HEK293 (cell line): Measurements from ENCODE around the gene CNPY4.

Experiments
- EGR2 ChIP-seq: fragments of 450-650 bp; formaldehyde crosslinking; IDR thresholded peaks from 2 replicates; pipeline ENCODE4 v1.5.1; 2016; ENCODE audit warnings: low read depth, missing biosample characterization, missing genetic modification characterization
- GLI2 ChIP-seq: fragments of 450-650 bp; formaldehyde crosslinking; IDR thresholded peaks from 2 replicates; pipeline ENCODE4; 2017; ENCODE audit warnings: missing biosample characterization, missing genetic modification characterization, low read depth, borderline replicate concordance
- GLI4 ChIP-seq: fragments of 450-650 bp; formaldehyde crosslinking; IDR thresholded peaks from 2 replicates; pipeline ENCODE4 v1.5.1; 2016; ENCODE audit warnings: missing biosample characterization, missing genetic modification characterization
- KLF8 ChIP-seq: fragments of 450-650 bp; formaldehyde crosslinking; IDR thresholded peaks from 2 replicates; pipeline ENCODE4 v1.5.1; 2016; ENCODE audit warnings: missing biosample characterization, missing genetic modification characterization
- MZF1 ChIP-seq: fragments of 450-650 bp; formaldehyde crosslinking; IDR thresholded peaks from 2 replicates; pipeline ENCODE4 v1.5.1; 2017; ENCODE audit warnings: missing biosample characterization, missing genetic modification characterization, borderline replicate concordance
- YY2 ChIP-seq: fragments of 450-650 bp; formaldehyde crosslinking; IDR thresholded peaks from 2 replicates; pipeline ENCODE4 v1.5.1; 2016; ENCODE audit warnings: missing biosample characterization, missing genetic modification characterization
- ZBTB7A ChIP-seq: fragments of 450-650 bp; formaldehyde crosslinking; IDR thresholded peaks from 2 replicates; pipeline ENCODE4 v1.5.1; 2016; ENCODE audit warnings: low read depth, missing biosample characterization, missing genetic modification characterization
- ZBTB8A ChIP-seq: fragments of 450-650 bp; formaldehyde crosslinking; IDR thresholded peaks from 2 replicates; pipeline ENCODE4 v1.5.1; 2016; ENCODE audit warnings: missing biosample characterization, missing genetic modification characterization
- ZFP37 ChIP-seq: fragments of 450-650 bp; formaldehyde crosslinking; IDR thresholded peaks from 2 replicates; pipeline ENCODE4 v1.5.1; 2016; ENCODE audit warnings: missing biosample characterization, missing genetic modification characterization
- ZFP69B ChIP-seq: fragments of 450-650 bp; formaldehyde crosslinking; IDR thresholded peaks from 2 replicates; pipeline ENCODE4 v1.5.1; 2016; ENCODE audit warnings: missing biosample characterization, missing genetic modification characterization
- ZNF132 ChIP-seq: fragments of 450-650 bp; formaldehyde crosslinking; IDR thresholded peaks from 2 replicates; pipeline ENCODE4 v1.5.1; 2017; ENCODE audit warnings: missing biosample characterization, missing genetic modification characterization, borderline replicate concordance
- ZNF157 ChIP-seq: fragments of 450-650 bp; formaldehyde crosslinking; IDR thresholded peaks from 2 replicates; pipeline ENCODE4 v1.5.1; 2016; ENCODE audit warnings: missing biosample characterization, missing genetic modification characterization
- ZNF2 ChIP-seq: fragments of 450-650 bp; formaldehyde crosslinking; IDR thresholded peaks from 2 replicates; pipeline ENCODE4 v1.5.1; 2016; ENCODE audit warnings: missing biosample characterization, missing genetic modification characterization
- ZNF221 ChIP-seq: fragments of 450-650 bp; formaldehyde crosslinking; IDR thresholded peaks from 2 replicates; pipeline ENCODE4 v1.5.1; 2017; ENCODE audit warnings: missing biosample characterization, missing genetic modification characterization, borderline replicate concordance
- ZNF391 ChIP-seq: fragments of 450-650 bp; formaldehyde crosslinking; IDR thresholded peaks from 2 replicates; pipeline ENCODE4 v1.5.1; 2016; ENCODE audit warnings: low read depth, missing biosample characterization, missing genetic modification characterization, borderline replicate concordance
- ZNF501 ChIP-seq: fragments of 450-650 bp; formaldehyde crosslinking; IDR thresholded peaks from 2 replicates; pipeline ENCODE4 v1.5.1; 2016; ENCODE audit warnings: missing biosample characterization, missing genetic modification characterization
- ZNF561 ChIP-seq: fragments of 450-650 bp; IDR thresholded peaks from 2 replicates; pipeline ENCODE4 v1.5.1; 2018; ENCODE audit warnings: missing biosample characterization, missing genetic modification characterization, borderline replicate concordance
- ZNF654 ChIP-seq: fragments of 450-650 bp; formaldehyde crosslinking; IDR thresholded peaks from 2 replicates; pipeline ENCODE4 v1.5.1; 2016; ENCODE audit warnings: low read depth, missing biosample characterization, missing genetic modification characterization
- ZNF843 ChIP-seq: fragments of 450-650 bp; formaldehyde crosslinking; IDR thresholded peaks from 2 replicates; pipeline ENCODE4 v1.5.1; 2016; ENCODE audit warnings: missing biosample characterization, missing genetic modification characterization
- TF ChIP-seq, protein P1 (sequence below): fragments of 450-650 bp; formaldehyde crosslinking; IDR thresholded peaks from 2 replicates; pipeline ENCODE4 v1.5.1; 2017; ENCODE audit warnings: missing biosample characterization, missing genetic modification characterization
- TF ChIP-seq, protein P2 (sequence below): fragments of 450-650 bp; formaldehyde crosslinking; IDR thresholded peaks from 2 replicates; pipeline ENCODE4 v1.5.1; 2016; ENCODE audit warnings: missing biosample characterization, missing genetic modification characterization
- TF ChIP-seq, protein P3 (sequence below): fragments of 450-650 bp; formaldehyde crosslinking; conservative IDR thresholded peaks from 2 replicates; pipeline ENCODE4 v1.5.1; 2016; ENCODE audit warnings: low read depth, missing biosample characterization, missing genetic modification characterization
- TF ChIP-seq, protein P4 (sequence below): fragments of 450-650 bp; formaldehyde crosslinking; IDR thresholded peaks from 2 replicates; pipeline ENCODE4 v1.5.1; 2017; ENCODE audit warnings: missing biosample characterization, mild to moderate bottlenecking, missing genetic modification characterization, moderate library complexity
- TF ChIP-seq, protein P5 (sequence below): fragments of 450-650 bp; formaldehyde crosslinking; IDR thresholded peaks from 2 replicates; pipeline ENCODE4 v1.5.1; 2017; ENCODE audit warnings: missing biosample characterization, missing genetic modification characterization
- TF ChIP-seq, protein P6 (sequence below): sonication (generic); formaldehyde crosslinking; IDR thresholded peaks from 2 replicates; pipeline ENCODE4 v1.8.1; 2022; ENCODE audit warnings: mild to moderate bottlenecking, moderate library complexity, missing genetic modification reagents

The CNPY4 gene

DNA sequence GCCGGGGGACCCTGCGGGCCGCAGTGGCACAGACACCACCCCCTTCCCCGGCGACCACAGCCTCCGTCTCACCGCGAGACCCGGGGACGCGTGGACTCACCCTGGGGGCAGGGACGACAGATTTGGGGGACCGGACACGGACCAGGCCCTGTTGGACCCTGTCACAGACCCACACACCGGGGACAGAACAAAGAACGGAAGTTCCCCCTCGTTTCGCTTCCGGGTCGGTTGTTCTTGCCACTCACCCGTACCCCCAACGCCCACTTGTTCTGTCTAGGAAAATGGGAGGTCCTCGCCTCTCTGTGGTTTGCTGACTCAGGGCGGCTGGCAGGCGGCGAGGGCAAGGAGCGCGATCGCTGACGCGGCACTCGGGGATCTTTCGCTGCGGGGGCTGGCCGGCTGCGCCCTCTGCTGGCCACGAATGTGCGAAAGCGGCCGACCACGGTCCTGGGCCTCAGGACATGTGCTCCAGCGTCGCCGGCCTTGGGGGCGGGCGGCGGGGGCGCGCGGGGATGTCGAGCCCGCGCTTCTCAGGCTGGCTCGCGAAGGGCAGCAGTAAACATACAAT lies 37.8 kb upstream of the CNPY4 start, which contains the start of gene ZNF3 (continued):
- TF ChIP-seq, protein P1, sequence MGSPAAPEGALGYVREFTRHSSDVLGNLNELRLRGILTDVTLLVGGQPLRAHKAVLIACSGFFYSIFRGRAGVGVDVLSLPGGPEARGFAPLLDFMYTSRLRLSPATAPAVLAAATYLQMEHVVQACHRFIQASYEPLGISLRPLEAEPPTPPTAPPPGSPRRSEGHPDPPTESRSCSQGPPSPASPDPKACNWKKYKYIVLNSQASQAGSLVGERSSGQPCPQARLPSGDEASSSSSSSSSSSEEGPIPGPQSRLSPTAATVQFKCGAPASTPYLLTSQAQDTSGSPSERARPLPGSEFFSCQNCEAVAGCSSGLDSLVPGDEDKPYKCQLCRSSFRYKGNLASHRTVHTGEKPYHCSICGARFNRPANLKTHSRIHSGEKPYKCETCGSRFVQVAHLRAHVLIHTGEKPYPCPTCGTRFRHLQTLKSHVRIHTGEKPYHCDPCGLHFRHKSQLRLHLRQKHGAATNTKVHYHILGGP = peak; percentile 75
- TF ChIP-seq YY2 (tag by site-specific recombination) (0 out of 2 replicates have a peak, but pooled peaks have one; percentile 45), ZBTB7A (peak; percentile 89), ZNF132 (tag by site-specific recombination) (no peak), ZNF843 (tag by site-specific recombination) (peak; percentile 69; the same call in 1 of the 2 replicates), ZNF561 (peak; percentile 81; the same call in 1 of the 2 replicates), ZNF654 (tag by site-specific recombination) (peak; percentile 64), ZNF391 (tag by site-specific recombination) (peak; percentile 85; the same call in 1 of the 2 replicates), GLI4 (tag by site-specific recombination) (peak; percentile 80; the same call in 1 of the 2 replicates), KLF8 (peak; percentile 91), ZBTB8A (tag by site-specific recombination) (peak; percentile 97), ZNF501 (tag by site-specific recombination) (peak; percentile 96), ZNF221 (tag by site-specific recombination) (no peak), ZFP69B (tag by site-specific recombination) (peak; percentile 68; the same call in 1 of the 2 replicates), ZNF157 (tag by site-specific recombination) (no peak), MZF1 (tag by site-specific recombination) (peak; percentile 64; the same call in 1 of the 2 replicates), ZFP37 (tag by site-specific recombination) (peak; percentile 89), EGR2 (tag by site-specific recombination) (peak; percentile 94), GLI2 (tag by site-specific recombination) (no peak), ZNF2 (tag by site-specific recombination) (peak; percentile 98)
- TF ChIP-seq, protein P2, sequence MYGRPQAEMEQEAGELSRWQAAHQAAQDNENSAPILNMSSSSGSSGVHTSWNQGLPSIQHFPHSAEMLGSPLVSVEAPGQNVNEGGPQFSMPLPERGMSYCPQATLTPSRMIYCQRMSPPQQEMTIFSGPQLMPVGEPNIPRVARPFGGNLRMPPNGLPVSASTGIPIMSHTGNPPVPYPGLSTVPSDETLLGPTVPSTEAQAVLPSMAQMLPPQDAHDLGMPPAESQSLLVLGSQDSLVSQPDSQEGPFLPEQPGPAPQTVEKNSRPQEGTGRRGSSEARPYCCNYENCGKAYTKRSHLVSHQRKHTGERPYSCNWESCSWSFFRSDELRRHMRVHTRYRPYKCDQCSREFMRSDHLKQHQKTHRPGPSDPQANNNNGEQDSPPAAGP (tag by site-specific recombination) = peak; percentile 95
- TF ChIP-seq, protein P3, sequence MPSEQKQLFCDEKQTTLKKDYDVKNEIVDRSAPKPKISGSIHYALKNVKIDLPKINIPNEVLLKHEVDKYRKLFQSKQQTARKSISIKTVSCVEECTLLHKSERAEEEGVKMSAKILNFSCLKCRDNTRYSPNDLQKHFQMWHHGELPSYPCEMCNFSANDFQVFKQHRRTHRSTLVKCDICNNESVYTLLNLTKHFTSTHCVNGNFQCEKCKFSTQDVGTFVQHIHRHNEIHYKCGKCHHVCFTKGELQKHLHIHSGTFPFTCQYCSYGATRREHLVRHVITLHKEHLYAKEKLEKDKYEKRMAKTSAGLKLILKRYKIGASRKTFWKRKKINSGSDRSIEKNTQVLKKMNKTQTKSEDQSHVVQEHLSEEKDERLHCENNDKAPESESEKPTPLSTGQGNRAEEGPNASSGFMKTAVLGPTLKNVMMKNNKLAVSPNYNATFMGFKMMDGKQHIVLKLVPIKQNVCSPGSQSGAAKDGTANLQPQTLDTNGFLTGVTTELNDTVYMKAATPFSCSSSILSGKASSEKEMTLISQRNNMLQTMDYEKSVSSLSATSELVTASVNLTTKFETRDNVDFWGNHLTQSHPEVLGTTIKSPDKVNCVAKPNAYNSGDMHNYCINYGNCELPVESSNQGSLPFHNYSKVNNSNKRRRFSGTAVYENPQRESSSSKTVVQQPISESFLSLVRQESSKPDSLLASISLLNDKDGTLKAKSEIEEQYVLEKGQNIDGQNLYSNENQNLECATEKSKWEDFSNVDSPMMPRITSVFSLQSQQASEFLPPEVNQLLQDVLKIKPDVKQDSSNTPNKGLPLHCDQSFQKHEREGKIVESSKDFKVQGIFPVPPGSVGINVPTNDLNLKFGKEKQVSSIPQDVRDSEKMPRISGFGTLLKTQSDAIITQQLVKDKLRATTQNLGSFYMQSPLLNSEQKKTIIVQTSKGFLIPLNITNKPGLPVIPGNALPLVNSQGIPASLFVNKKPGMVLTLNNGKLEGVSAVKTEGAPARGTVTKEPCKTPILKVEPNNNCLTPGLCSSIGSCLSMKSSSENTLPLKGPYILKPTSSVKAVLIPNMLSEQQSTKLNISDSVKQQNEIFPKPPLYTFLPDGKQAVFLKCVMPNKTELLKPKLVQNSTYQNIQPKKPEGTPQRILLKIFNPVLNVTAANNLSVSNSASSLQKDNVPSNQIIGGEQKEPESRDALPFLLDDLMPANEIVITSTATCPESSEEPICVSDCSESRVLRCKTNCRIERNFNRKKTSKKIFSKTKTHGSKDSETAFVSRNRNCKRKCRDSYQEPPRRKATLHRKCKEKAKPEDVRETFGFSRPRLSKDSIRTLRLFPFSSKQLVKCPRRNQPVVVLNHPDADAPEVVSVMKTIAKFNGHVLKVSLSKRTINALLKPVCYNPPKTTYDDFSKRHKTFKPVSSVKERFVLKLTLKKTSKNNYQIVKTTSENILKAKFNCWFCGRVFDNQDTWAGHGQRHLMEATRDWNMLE (tag by site-specific recombination) = peak; percentile 98
- TF ChIP-seq, protein P4, sequence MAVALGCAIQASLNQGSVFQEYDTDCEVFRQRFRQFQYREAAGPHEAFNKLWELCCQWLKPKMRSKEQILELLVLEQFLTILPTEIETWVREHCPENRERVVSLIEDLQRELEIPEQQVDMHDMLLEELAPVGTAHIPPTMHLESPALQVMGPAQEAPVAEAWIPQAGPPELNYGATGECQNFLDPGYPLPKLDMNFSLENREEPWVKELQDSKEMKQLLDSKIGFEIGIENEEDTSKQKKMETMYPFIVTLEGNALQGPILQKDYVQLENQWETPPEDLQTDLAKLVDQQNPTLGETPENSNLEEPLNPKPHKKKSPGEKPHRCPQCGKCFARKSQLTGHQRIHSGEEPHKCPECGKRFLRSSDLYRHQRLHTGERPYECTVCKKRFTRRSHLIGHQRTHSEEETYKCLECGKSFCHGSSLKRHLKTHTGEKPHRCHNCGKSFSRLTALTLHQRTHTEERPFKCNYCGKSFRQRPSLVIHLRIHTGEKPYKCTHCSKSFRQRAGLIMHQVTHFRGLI = peak; percentile 25; the same call in 1 of the 2 replicates
- TF ChIP-seq, protein P5, sequence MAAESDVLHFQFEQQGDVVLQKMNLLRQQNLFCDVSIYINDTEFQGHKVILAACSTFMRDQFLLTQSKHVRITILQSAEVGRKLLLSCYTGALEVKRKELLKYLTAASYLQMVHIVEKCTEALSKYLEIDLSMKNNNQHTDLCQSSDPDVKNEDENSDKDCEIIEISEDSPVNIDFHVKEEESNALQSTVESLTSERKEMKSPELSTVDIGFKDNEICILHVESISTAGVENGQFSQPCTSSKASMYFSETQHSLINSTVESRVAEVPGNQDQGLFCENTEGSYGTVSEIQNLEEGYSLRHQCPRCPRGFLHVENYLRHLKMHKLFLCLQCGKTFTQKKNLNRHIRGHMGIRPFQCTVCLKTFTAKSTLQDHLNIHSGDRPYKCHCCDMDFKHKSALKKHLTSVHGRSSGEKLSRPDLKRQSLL (tag by site-specific recombination) = peak; percentile 84
- TF ChIP-seq, protein P6, sequence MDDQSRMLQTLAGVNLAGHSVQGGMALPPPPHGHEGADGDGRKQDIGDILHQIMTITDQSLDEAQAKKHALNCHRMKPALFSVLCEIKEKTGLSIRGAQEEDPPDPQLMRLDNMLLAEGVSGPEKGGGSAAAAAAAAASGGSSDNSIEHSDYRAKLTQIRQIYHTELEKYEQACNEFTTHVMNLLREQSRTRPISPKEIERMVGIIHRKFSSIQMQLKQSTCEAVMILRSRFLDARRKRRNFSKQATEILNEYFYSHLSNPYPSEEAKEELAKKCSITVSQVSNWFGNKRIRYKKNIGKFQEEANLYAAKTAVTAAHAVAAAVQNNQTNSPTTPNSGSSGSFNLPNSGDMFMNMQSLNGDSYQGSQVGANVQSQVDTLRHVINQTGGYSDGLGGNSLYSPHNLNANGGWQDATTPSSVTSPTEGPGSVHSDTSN (CRISPR knock-in tag) = peak; percentile 91
